HG03439 (cell line): Measurements from ENCODE around the gene EHMT1.
"Not testable (repeated sequence)": the region's sequence is repeated elsewhere in the genome, so short reads cannot be mapped to it uniquely, and the experiment has no call there.

Source experiments
- ATAC-seq: cut with Tn5 transposase; IDR thresholded peaks from one replicate; pipeline ENCODE4 v1.9.1; 2021; ENCODE audit warnings: mild to moderate bottlenecking, moderate library complexity; ENCODE audit not compliant: unreplicated experiment

EHMT1 gene

GRCh38 chr9:137715866-137716693, 97.3 kb downstream of the EHMT1 start:
- ATAC-seq: not testable (repeated sequence)

- no peak for ATAC-seq
Measured at GRCh38 chr9:137716694-137717287, 98.0 kb downstream of the EHMT1 start.

- no peak for ATAC-seq
Measured at GRCh38 chr9:137717776-137718327, 99.0 kb downstream of the EHMT1 start.

- no peak for ATAC-seq
Measured at GRCh38 chr9:137719194-137719593, 100.4 kb downstream of the EHMT1 start.

- ATAC-seq: no peak
Measured at GRCh38 chr9:137720571-137721110, 101.8 kb downstream of the EHMT1 start.

GRCh38 chr9:137721479-137721878, 102.7 kb downstream of the EHMT1 start:
- no peak for ATAC-seq

- ATAC-seq: no peak
Measured at GRCh38 chr9:137721899-137722298, 103.1 kb downstream of the EHMT1 start.

GRCh38 chr9:137722481-137722880, 103.7 kb downstream of the EHMT1 start:
- no peak for ATAC-seq

GRCh38 chr9:137723356-137723755, 104.6 kb downstream of the EHMT1 start:
- not testable (repeated sequence) for ATAC-seq

GRCh38 chr9:137723783-137724445, 105.1 kb downstream of the EHMT1 start:
- ATAC-seq: no peak

- ATAC-seq: no peak
Measured at GRCh38 chr9:137724818-137725240, 106.0 kb downstream of the EHMT1 start.

GRCh38 chr9:137725598-137725997, 106.8 kb downstream of the EHMT1 start:
- ATAC-seq: no peak

GRCh38 chr9:137726336-137726735, 107.5 kb downstream of the EHMT1 start:
- peak; percentile 73 for ATAC-seq

- no peak for ATAC-seq
Measured at GRCh38 chr9:137726764-137727163, 108.0 kb downstream of the EHMT1 start.

- ATAC-seq: no peak
Measured at GRCh38 chr9:137727716-137728115, 108.9 kb downstream of the EHMT1 start.

GRCh38 chr9:137728444-137729311, 109.9 kb downstream of the EHMT1 start:
- no peak for ATAC-seq

- ATAC-seq: no peak
Measured at GRCh38 chr9:137731216-137731946, 112.6 kb downstream of the EHMT1 start.

- ATAC-seq: no peak
Measured at GRCh38 chr9:137731947-137732813, 113.4 kb downstream of the EHMT1 start.

GRCh38 chr9:137733429-137733828, 114.6 kb downstream of the EHMT1 start:
- ATAC-seq: no peak
